ENCODE data around the gene ARL5C.

Gene ARL5C

GRCh38 chr17:39166437-39167335, 725 bp upstream of the ARL5C start:
- DNase-seq, result no peak

- DNase-seq, result no peak
Measured at GRCh38 chr17:39165178-39165840, 652 bp downstream of the ARL5C start.

GRCh38 chr17:39164675-39165143, 1.3 kb downstream of the ARL5C start:
- peak; percentile 91 for DNase-seq

GRCh38 chr17:39161962-39162361, 4.0 kb downstream of the ARL5C start:
- no peak for DNase-seq

GRCh38 chr17:39158623-39159022, 7.3 kb downstream of the ARL5C start:
- no peak for DNase-seq

- no peak for DNase-seq
Measured at GRCh38 chr17:39156491-39156890, 9.5 kb downstream of the ARL5C start.

- no peak for DNase-seq
Measured at GRCh38 chr17:39155654-39156053, 10.3 kb downstream of the ARL5C start.

- DNase-seq, result peak; percentile 96
Measured at GRCh38 chr17:39153599-39154051, 12.3 kb downstream of the ARL5C start.

GRCh38 chr17:39151943-39152818, 13.8 kb downstream of the ARL5C start:
- no peak for DNase-seq

- DNase-seq, result peak; percentile 25
Measured at GRCh38 chr17:39151150-39151942, 14.6 kb downstream of the ARL5C start, which contains the start of gene PLXDC1. Gene PLXDC1 (minus strand): TSS chr17:39151637. CDS start chr17:39151437, 200 bp downstream.

GRCh38 chr17:39150795-39151149, 15.2 kb downstream of the ARL5C start:
- DNase-seq, result peak; percentile 20

GRCh38 chr17:39150104-39150634, 15.8 kb downstream of the ARL5C start:
- DNase-seq, result no peak

- no peak for DNase-seq
Measured at GRCh38 chr17:39147221-39148185, 18.5 kb downstream of the ARL5C start.

- no peak for DNase-seq
Measured at GRCh38 chr17:39146273-39146672, 19.7 kb downstream of the ARL5C start.

- DNase-seq, result no peak
Measured at GRCh38 chr17:39145143-39145542, 20.8 kb downstream of the ARL5C start.

- DNase-seq, result no peak
Measured at GRCh38 chr17:39144416-39144840, 21.5 kb downstream of the ARL5C start.

- no peak for DNase-seq
Measured at GRCh38 chr17:39143552-39144093, 22.3 kb downstream of the ARL5C start.

GRCh38 chr17:39141915-39142664, 23.9 kb downstream of the ARL5C start:
- no peak for DNase-seq

GRCh38 chr17:39141294-39141693, 24.7 kb downstream of the ARL5C start:
- no peak for DNase-seq
